HL-60/S4 treated with phorbol 12-myristate 13-acetate at 8.2 ng/mL for 4 days and 3 days (cell line): ENCODE results near the gene P2RX6.
"Not testable (repeated sequence)": the region's sequence is repeated elsewhere in the genome, so short reads cannot be mapped to it uniquely, and the experiment has no call there.

Experiments used
- in situ Hi-C: fragments of 300-500 bp; cut with MboI; formaldehyde crosslinking; loops from 2 replicates; pipeline ENCODE4 v1.15.0; 2022; ENCODE audit warnings: low sequenced_read_pairs

The P2RX6 gene

DNA sequence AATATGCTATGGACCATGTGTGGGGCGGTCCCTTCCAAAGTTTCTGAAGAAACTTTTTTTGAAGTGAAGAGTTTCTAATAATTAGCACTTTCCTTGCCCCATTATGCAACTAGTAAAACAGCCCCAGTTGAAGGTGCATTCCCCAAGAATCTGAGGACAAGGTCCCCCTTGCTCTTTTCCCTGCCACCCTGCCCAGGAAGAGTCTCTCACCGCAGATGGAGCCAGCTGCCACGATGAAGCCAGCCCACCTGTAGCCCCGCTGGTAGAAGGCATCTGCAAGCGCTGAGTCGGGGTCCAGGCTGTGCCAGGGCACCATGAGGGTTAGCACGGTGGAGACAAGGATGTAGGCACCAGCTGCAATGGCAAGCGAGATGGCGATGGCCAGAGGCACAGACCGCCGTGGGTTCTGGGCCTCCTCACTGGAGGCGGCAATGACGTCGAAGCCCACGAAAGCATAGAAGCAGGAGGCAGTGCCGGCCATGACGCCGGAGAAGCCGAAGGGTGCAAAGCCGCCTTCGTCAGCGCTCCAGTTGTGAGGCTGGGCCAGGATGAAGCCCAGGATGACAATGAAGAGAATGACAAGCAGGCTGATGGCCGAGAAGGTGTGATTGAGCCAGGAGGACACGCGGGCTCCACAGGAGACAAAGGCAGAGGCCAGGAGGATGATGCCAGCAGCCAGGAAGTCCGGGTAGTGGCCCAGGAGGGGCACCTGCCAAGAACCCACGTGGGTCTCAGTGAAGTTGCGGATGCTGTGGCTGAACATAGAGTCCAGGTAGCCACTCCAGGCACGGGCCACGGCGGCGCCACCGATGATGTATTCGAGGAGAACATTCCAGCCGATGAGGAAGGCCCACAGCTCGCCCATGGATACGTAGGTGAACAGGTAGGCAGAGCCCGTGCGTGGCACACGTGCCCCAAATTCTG is 15.9 kb downstream of the P2RX6 start:
- in situ Hi-C loops, result no loop called here

- in situ Hi-C loops, result no loop called here
Observed at GRCh38 chr22:21031545-21032036, 16.6 kb downstream of the P2RX6 start.

- in situ Hi-C loops, result no loop called here
Observed at GRCh38 chr22:21032037-21032867, 17.3 kb downstream of the P2RX6 start, which contains the start of gene SLC7A4. Gene SLC7A4 (minus strand): TSS chr22:21032561. CDS start chr22:21031812, 749 bp downstream.

DNA sequence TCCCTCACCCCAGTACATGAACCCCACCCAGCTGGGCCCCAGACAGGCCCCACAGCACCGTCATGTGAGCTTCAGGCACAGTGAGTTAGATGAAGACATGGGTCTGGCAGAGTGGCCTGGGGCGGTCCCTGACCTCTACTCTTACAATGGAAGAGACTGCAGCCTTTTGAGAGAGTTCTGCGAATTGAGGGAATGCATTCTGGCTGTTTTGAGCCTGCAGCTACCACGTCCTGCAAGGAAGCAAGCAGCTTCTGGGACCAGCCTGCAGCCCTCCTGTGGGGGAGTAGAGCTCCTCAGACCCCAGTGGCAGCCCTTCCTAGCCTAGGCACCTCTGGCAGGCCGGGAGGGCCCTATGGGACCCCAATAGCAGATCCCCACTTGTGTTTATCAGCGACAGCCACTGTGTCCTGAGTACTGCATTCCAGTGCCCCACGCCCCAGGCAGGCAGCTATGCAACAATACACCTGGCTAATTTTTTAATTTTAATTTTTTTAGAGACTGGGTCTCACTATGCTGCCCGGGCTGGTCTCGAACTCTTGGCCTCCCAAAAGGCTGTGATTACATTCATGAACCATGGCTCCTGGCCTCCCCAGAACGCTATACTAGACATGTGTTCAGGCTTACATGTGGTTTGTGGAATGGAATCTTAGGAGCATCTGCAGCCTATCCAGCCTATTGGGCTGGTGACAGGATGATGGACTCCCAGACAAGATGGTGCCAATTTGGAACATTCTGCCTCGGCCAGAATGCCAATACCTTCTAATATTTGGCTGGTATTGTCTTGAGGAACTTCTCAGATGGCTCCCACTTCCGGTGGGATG is 18.1 kb downstream of the P2RX6 start:
- in situ Hi-C loops, result no loop called here

- in situ Hi-C loops, result no loop called here
Observed at GRCh38 chr22:21033895-21034294, 18.9 kb downstream of the P2RX6 start.

DNA sequence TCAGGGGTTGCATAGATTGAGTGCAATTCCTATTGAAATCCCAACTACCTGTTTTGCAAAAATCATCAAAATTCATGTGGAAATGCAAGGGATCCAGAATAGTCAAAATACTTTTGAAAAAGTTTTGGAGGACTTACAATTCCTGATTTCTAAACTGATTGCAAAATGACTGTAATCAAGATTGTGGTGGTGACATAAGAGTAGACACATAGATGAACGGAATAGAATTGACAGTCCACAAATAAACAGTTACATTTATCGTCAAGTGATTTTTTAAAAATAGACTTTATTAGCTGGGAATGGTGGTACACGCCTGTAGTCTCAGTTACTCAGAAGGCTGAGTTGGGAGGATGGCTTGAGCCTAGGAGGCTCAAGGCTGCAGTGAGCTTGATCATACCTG is 20.0 kb downstream of the P2RX6 start:
- in situ Hi-C loops, result no loop called here

GRCh38 chr22:21038405-21038804 is 23.4 kb downstream of the P2RX6 start:
- in situ Hi-C loops, result no loop called here

GRCh38 chr22:21039158-21039557 is 24.2 kb downstream of the P2RX6 start:
- in situ Hi-C loops, result not testable (repeated sequence)

GRCh38 chr22:21041937-21042336 is 27.0 kb downstream of the P2RX6 start:
- in situ Hi-C loops, result no loop called here

DNA sequence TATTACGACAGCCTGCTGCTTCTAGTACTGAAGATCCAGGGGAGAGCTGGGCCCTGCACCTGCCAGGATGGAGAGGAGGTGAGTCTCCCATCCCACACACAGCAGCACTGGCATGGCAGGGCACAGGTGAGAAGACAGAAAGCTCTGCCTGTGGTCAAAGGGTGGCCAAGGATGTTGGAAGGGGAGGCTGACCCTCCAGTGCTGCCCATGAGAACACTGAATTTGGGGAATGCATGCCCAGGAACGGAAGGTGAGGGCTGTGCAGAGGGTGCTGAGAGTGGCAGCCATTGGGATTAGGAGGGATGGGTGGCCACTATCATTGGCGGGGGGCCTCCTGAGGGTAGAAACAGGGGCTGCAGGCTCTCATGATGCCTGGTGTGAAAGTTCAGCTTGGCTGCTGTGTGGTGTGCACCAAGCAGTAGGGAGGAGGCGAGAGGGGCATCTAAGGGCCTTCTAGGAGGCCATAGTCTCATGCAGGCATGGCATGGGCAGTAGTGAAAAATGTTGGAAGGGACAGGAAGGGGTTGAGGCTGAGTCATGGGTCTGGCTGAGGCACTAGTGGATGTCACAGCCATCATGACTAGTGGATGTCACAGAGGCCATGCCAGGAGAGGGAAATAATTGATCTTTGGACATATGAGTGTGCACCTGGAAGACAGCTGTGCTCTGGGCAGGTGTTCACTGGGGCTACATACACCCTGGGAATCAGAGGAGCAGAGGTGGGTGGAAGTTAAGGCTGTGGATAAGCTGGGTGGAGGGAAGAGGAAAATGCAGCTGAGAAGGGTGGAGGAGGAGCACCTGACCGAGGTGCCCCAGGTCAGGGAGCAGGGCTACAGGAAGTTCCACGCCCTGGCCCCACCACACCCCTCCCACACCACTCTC is 28.3 kb downstream of the P2RX6 start:
- in situ Hi-C loops, result no loop called here

GRCh38 chr22:21043860-21044535 is 29.0 kb downstream of the P2RX6 start:
- in situ Hi-C loops, result no loop called here

- in situ Hi-C loops, result no loop called here
Observed at GRCh38 chr22:21044931-21045584, 30.1 kb downstream of the P2RX6 start.

- in situ Hi-C loops, result no loop called here
Observed at GRCh38 chr22:21045585-21046294, 30.8 kb downstream of the P2RX6 start, which contains the start of gene LRRC74B. Gene LRRC74B (plus strand): TSS chr22:21045946. CDS start chr22:21045987, 41 bp downstream.

DNA sequence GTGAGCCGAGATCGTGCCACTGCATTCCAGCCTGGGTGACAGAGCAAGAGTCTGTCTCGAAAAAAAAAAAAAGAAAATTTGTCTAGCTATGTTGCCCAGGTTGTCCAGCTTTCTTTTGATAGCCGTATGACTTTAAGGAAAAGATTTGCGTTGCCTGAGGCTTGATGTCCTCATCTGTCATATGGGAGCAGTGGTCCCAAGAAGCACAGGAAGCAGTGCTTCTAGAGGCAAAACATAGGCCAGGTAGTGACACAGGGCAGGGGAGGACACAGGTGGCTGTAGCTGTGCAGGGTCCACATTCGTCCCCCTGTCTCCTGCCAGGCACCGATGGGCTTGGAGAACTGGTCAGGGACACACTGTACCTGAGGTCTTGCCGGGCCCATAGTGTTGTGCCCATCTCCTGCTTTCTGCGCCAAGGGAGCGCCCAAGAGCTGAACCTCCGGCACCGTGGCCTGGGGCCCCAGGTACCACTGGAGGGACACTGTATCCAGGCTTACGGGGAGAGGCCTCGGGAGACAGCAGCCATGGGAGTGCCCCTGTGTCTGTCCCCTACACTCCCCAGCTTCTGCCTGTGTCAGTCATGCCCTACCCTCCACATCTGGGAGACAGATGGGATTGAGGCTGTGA is 32.2 kb downstream of the P2RX6 start:
- in situ Hi-C loops, result no loop called here

- in situ Hi-C loops, result no loop called here
Observed at GRCh38 chr22:21047730-21048129, 32.8 kb downstream of the P2RX6 start.

GRCh38 chr22:21048448-21048847 is 33.5 kb downstream of the P2RX6 start:
- in situ Hi-C loops, result not testable (repeated sequence)

DNA sequence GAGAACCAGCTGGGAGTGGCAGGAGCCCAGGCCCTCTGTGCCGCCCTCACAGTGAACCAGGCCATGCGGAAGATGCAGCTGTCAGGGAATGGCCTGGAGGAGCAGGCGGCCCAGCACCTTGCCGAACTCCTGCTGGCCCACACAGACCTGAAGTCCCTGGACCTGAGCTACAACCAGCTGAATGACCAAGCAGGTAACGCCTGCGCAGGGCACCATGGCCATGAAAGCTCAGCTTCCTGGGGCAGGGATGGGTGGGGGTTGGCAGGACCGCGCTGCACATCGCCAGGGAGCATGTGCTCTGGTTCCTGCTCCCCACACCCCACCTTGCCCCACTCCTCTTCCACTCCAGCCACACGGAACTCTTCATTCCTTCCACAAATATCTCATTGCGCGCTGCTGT is 34.0 kb downstream of the P2RX6 start:
- in situ Hi-C loops, result not testable (repeated sequence)
